CD4-positive, alpha-beta T cell (primary cell): ENCODE data around the gene KRT39. TPM values are rescaled to one million over a fixed set of nuclear protein-coding genes. Genes with fewer than 3 reads are reported as not detected.

ENCODE experiments used
- ATAC-seq: fragments of 200-7000 bp; cut with Tn5 transposase; one replicate; pipeline ENCODE4 v1.10.0; 2022; ENCODE audit warnings: mild to moderate bottlenecking; ENCODE audit not compliant: poor library complexity
- CTCF ChIA-PET: fragments of 350-600 bp; sonication (Branson Sonifier 250); formaldehyde crosslinking; loops from one replicate; lab custom pipeline; 2021; ENCODE audit warnings: antibody characterized with exemption, inconsistent platforms; lab: Charles Lee
- POLR2A ChIA-PET: fragments of 350-600 bp; sonication (Branson Sonifier 250); formaldehyde crosslinking; loops from one replicate; lab custom pipeline; 2021; ENCODE audit warnings: antibody characterized with exemption, inconsistent platforms; lab: Charles Lee
- DNase-seq, 14 experiments: peaks; one replicate each; pipeline ENCODE4 v3.0.0-alpha.2; 2013 to 2020; ENCODE audit warnings: mixed read lengths in 2 of 14
- H3K27ac ChIP-seq, 2 donors: one replicate each; pipeline versions ENCODE4 v1.5.1 to v1.7.0; 2013; ENCODE audit warnings: low read length in 2 of 2, low read depth in 1 of 2, mild to moderate bottlenecking in 1 of 2
- H3K27me3 ChIP-seq, 2 experiments: 1 replicate in 1 of 2; 2 replicates in 1 of 2; pipeline versions ENCODE4 v1.6.1 to v1.7.0; 2013; ENCODE audit warnings: low read length in 2 of 2, control low read depth in 1 of 2, mild to moderate bottlenecking in 1 of 2, moderate library complexity in 1 of 2; ENCODE audit not compliant: insufficient read depth in 2 of 2, control insufficient read depth in 1 of 2
- H3K36me3 ChIP-seq: one replicate; pipeline ENCODE4 v1.6.1; 2013; ENCODE audit warnings: low read length, control low read depth; ENCODE audit not compliant: insufficient read depth
- H3K4me1 ChIP-seq: one replicate; pipeline ENCODE4 v1.6.1; 2013; ENCODE audit warnings: low read length, control low read depth; ENCODE audit not compliant: insufficient read depth
- H3K4me3 ChIP-seq: one replicate; pipeline ENCODE4 v1.5.1; 2013; ENCODE audit warnings: mild to moderate bottlenecking, low read length, moderate library complexity
- H3K9me3 ChIP-seq, 2 experiments: 1 replicate in 1 of 2; 2 replicates in 1 of 2; pipeline versions ENCODE4 v1.6.1 to v1.7.0; 2013; ENCODE audit warnings: low read length in 2 of 2, mild to moderate bottlenecking in 2 of 2, control low read depth in 1 of 2, moderate library complexity in 1 of 2; ENCODE audit not compliant: control insufficient read depth in 1 of 2, insufficient read depth in 1 of 2
- H3K27ac Mint-ChIP-seq: one replicate; pipeline ENCODE4 v1.8.0; 2020; ENCODE audit warnings: mixed read lengths
- H3K27me3 Mint-ChIP-seq: one replicate; pipeline ENCODE4 v1.8.0; 2021; ENCODE audit warnings: mixed read lengths
- H3K36me3 Mint-ChIP-seq: one replicate; pipeline ENCODE4 v1.8.0; 2021; ENCODE audit warnings: low read depth, mixed read lengths
- H3K4me1 Mint-ChIP-seq: one replicate; pipeline ENCODE4 v1.8.0; 2021; ENCODE audit warnings: low read depth, mixed read lengths
- H3K4me3 Mint-ChIP-seq: one replicate; pipeline ENCODE4 v1.8.0; 2020; ENCODE audit warnings: mild to moderate bottlenecking, mixed read lengths
- H3K9me3 Mint-ChIP-seq: one replicate; pipeline ENCODE4 v1.8.0; 2020; ENCODE audit warnings: mixed read lengths
- CTCF ChIP-seq: fragments of 200-600 bp; IDR thresholded peaks from one replicate; pipeline ENCODE4 v1.8.0; 2022; ENCODE audit warnings: antibody characterized with exemption, mild to moderate bottlenecking
- intact Hi-C, 2 experiments: fragments of 100-400 bp; cut with DNase I in 1 of 2; cut with micrococcal nuclease in 1 of 2; formaldehyde crosslinking; loops; one replicate each; pipeline versions ENCODE4 v1.15.1 to v1.9.0; 2023 to 2025; cut with DNase I, micrococcal nuclease
- total RNA-seq, 174 experiments: library from RNA in 2 of 174; stranded (reverse) in 2 of 174; gene quantifications; one replicate each; pipeline ENCODE4 v1.2.3 and lab custom pipeline; 2021 to 2026

KRT39 gene
- total RNA-seq, 2 experiments from 2014 or later, result not detected

GRCh38 chr17:40938981-40939380, 27.8 kb downstream of the KRT39 start:
- Histone ChIP-seq H3K4me3 (no peak overlapping the region), H3K4me1 (peaks cover 5% of the 10 kb centered on the region), H3K27me3 (no peaks in the 10 kb centered on the region), H3K36me3 (no peaks in the 10 kb centered on the region), H3K9me3 (peaks cover 0 to 4% of the 10 kb centered on the region in 2 experiments), H3K27ac (no peak overlapping the region)
- H3K4me1 Mint-ChIP-seq, result no peaks in the 10 kb centered on the region
- no peaks in the 10 kb centered on the region for H3K36me3 Mint-ChIP-seq
- no peak for TF ChIP-seq CTCF
- H3K27ac Mint-ChIP-seq, result no peak overlapping the region
- no peak for DNase-seq
- peaks cover 45% of the 10 kb centered on the region for H3K27me3 Mint-ChIP-seq
- ChIA-PET POLR2A (no interaction called here), CTCF (no interaction called here)
- H3K4me3 Mint-ChIP-seq, result no peak overlapping the region
- no peak for ATAC-seq
- intact Hi-C loops, result no loop called here
- no peaks in the 10 kb centered on the region for H3K9me3 Mint-ChIP-seq

DNA sequence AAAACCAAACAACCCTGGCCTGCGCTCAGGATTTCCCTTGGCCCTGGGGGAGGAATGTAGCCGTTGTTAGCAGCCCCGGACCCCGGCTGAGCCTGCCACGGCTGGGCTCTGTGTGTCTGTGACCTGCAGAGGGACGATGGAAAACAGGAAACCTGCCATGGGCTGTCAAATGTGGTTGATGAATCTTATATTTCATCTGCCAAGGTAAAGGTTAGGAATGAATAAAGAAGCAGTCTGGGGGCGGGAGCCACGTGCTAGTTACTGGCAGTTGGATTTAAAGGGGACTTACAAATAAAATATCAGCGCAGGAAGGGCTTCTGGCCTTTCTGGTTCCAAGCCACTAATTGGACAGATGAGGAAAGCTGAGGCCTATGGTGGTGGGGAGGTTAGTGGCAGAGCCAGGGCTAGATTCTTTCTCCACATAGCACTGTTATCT, 29.3 kb downstream of the KRT39 start, which contains the start of gene KRT23:
Gene KRT23 (minus strand): TSS at position 263 of the 436 bp plus-strand sequence. CDS start 1,043 bp downstream, outside the sequence.
- Mint-ChIP-seq H3K4me3 (no peak within 1 kb of the TSS), H3K27ac (no peak within 1 kb of the TSS), H3K27me3 (peaks cover 59% of the 10 kb centered on the region), H3K36me3 (no peaks in the 10 kb centered on the region), H3K4me1 (no peaks in the 10 kb centered on the region), H3K9me3 (no peaks in the 10 kb centered on the region)
- intact Hi-C loops, result no loop called here
- Histone ChIP-seq H3K36me3 (no peaks in the 10 kb centered on the region), H3K4me1 (peaks cover 5% of the 10 kb centered on the region), H3K27ac (no peak within 1 kb of the TSS), H3K4me3 (no peak within 1 kb of the TSS), H3K27me3 (no peaks in the 10 kb centered on the region), H3K9me3 (peaks cover 0 to 4% of the 10 kb centered on the region in 2 experiments)
- no peak for TF ChIP-seq CTCF
- no peak for ATAC-seq
- no peak for DNase-seq
- POLR2A ChIA-PET, result no interaction called here
- CTCF ChIA-PET, result no interaction called here

GRCh38 chr17:40936976-40937375, 29.8 kb downstream of the KRT39 start:
- H3K4me1 Mint-ChIP-seq, result no peaks in the 10 kb centered on the region
- Histone ChIP-seq H3K27ac (no peak overlapping the region), H3K4me3 (no peak overlapping the region), H3K27me3 (no peaks in the 10 kb centered on the region), H3K4me1 (peaks cover 5% of the 10 kb centered on the region), H3K36me3 (no peaks in the 10 kb centered on the region), H3K9me3 (peaks cover 0 to 4% of the 10 kb centered on the region in 2 experiments)
- no peak overlapping the region for H3K27ac Mint-ChIP-seq
- ChIA-PET CTCF (no interaction called here), POLR2A (no interaction called here)
- no peak for TF ChIP-seq CTCF
- no peaks in the 10 kb centered on the region for H3K9me3 Mint-ChIP-seq
- no peak for ATAC-seq
- intact Hi-C loops, result no loop called here
- H3K36me3 Mint-ChIP-seq, result no peaks in the 10 kb centered on the region
- no peak for DNase-seq
- H3K4me3 Mint-ChIP-seq, result no peak overlapping the region
- H3K27me3 Mint-ChIP-seq, result peaks cover 59% of the 10 kb centered on the region
